ENCODE results near the gene C6orf89.

C6orf89 gene

DNA sequence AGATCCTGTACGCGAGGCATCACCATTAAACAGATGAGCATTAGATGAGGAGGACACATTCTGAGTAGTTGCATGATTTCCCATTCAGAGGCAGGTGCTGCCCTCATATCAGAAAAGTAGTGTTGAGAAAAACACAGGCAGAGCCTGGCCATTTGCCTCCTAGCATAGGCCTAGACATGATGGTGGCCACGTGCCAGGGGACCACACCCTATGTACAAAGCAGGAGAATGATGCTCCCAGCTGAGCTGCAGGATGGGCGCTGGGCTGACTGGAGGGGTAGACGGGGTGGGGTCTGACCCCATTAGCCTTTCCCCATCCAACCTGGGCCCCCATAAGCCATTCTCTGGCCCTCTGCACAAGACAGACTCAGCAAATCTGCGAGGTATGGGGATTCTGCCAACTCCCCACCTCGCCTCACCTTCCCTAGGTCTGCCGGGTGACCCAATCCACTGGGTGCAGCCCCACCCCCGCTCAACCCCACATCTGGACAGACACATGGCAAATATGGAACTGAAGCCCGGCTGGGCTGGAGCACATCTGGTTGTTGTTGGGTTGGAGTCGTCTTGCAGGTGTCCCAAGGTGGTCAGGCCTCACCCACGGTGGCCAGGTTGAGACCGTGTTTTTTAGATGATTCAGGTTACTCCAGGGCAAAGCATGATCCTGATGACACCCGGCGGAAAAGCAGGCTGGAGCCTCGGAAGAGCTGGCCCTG is 82.7 kb downstream of the C6orf89 start:
- no peak for DNase-seq (ENCODE audit: low read depth in 2 of 2)

DNA sequence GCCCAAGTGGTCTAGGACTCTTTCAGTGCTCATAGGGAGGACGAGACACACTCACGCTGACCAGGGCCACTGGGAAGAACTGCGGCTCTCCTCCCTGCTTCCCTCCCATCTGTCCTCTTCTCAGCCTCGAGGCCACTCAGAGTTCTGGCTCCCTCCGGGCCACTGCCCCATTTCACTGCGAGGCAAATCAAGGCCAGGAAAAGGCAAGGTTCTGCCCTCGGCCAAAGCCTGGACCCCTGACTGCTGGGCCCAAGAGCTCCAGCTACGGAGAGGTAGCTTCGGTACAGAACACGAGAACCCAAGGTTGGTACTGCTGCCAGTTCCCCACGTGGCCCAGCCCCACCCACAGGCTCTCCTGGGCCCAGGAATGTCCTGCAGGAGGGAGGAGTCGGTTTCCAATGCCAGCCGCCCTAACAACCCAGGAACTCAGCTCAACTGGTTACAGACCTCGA is 83.5 kb downstream of the C6orf89 start:
- no peak for DNase-seq (ENCODE audit: low read depth in 2 of 2)

DNA sequence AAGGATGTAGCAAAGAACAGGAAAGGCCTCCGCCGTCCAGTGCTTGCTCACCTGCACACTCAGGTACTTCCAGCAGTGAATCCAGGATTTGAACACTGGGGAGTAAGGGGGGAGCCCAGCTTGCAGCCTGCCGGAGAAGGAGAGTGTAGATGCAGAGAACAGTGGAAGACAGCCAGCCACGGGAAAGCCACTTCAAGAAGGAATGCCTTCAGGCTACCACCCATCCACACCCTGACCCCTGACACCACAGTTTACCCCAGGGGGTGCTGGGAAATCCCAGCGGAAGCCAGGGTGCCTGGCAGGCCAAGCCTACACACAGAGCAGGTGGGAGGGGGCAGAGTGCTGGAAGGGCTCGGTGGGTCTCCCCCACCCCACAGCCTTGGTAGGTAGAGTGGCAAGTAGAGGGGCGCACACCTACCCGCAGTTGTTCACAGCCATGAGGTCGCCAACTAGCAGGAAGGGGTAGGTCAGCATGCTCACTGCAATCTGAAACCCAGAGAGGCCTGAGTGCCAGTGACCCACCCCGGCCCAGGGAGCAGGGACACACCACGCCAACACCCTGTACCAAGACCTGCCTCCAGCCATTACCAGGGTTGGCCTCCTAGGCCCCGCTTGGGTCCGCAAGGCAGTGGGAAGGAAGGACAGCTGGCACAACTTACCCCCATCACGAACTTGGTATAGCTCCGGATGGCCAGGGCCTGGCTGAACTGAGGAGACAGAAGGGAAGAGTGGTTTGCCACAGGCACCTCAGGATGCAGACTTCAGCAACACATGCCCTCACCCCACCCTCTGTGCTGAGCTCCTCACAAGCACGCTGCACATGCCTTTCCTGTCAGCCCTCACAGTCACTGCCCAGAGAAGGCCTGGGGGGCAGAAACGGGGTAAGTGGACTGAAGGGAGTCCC is 84.5 kb downstream of the C6orf89 start:
- no peak for DNase-seq (ENCODE audit: low read depth in 2 of 2)

DNA sequence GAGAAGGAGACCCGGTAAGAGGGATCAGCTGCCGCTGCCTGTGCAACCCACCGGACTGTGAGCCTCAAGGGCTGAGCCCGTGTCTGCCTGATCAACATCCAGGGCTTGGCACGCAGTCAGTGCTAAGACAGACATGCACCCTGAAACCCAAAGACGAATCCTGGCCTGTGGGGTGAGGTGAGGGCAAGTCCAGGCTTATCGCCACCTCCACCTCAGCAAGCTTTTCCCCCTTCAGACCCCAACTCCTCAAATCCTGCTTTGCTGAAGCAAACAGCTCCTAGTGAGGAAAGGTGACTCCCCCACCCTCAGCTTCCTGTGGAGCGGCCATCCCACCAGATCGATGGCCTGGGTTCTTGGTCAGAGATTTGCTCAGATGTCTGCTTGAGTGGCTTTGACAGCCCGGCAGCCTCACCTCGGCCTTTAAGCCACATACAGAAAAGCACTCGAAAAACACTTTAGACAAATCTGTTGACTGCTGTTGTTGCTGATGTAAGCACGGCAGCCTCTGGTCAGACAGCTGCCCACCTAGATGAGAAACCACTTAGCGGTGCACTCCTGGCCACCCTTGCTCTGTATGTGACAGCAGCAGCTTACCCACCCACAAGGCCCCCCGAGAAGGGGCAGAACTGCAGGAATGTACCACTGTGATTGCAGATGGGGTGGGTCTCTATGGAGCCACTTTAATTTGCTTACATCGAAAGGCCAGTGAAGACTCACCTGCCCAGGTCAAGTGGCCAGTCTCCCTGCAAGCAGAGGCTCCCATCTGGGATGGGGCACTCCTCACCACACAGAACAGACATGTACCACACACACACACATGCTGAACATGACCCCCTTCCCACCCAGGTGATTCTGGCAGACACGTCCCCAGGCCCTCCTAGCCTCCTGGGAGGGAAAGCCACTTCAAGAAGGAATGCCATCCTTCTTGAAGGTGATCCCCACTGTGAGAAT is 85.4 kb downstream of the C6orf89 start:
- DNase-seq (ENCODE audit: low read depth in 2 of 2): no peak

DNA sequence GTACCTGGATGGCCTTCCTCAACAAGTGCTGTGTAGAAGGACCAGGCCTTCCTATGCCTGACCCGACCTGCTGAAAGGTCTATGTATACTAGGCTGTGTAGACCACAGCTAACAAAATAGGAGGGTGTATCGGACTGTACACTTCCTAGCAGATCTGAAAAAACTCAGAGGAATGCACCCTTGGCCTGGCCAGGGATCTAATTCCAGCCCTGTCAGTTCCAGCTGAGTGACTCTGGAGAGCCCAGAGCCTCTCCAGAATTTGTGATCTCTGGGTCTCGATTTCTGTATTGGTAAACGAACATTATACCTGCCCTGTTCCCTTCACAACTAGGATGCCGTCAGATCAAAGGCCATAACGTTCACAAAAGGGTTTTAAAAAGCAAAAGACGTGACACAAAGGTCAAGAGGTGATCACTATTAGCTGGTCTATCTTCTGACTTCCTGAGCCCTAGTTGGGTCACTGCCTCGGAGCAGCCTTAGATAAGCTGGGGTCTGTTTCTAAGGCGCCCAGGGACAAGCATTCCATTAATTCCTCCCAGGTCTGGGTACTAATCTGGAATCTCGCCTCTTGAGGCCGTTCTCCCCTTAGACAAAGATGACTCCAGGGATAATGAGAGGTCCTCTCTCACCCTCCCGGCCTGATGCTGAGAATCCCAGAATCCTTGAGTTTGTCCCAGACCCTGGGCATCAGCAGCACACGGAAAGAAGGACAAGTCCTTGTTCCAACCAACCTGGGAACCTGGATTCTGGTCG is 86.3 kb downstream of the C6orf89 start:
- no peak for DNase-seq (ENCODE audit: low read depth in 2 of 2)

DNA sequence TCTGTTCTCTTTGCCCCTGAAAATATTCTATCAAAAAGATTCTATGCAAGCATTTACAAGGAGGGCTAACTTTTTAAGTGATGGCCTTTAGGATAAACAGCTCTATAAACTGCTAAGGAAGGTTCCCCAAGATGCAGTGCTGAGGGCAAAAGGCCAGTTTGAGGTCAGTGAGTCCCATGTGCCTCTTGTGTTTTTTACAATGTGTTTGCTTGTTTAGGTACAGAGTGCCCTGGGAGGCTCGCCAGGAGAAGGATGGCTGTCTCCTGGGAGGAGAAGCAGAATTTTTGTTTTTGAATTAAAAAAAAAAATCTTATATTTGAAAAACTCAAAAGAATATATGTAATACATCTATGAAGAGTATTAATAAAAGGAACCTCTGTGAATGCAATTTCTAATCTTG is 87.4 kb downstream of the C6orf89 start:
- DNase-seq (ENCODE audit: low read depth in 2 of 2): no peak

DNA sequence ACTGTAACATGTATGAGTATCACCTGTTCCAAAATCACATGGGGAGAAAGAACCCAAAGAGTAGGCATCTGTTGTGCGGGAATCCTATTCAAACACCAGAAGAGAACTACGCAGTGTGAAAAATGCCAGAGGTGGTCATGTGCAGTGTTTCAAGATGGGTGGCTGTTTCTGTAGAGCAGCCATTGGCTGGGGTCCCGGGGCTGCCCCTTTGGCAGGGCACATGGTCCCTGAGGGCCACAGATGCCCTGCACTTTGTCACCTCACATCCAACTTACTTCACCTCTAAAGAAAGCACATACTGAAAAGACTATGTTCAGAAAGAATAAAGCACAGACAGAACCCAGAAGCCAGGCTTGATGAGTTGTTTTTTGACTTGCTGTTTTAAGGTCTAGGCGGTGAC is 87.9 kb downstream of the C6orf89 start:
- DNase-seq (ENCODE audit: low read depth in 2 of 2): no peak

DNA sequence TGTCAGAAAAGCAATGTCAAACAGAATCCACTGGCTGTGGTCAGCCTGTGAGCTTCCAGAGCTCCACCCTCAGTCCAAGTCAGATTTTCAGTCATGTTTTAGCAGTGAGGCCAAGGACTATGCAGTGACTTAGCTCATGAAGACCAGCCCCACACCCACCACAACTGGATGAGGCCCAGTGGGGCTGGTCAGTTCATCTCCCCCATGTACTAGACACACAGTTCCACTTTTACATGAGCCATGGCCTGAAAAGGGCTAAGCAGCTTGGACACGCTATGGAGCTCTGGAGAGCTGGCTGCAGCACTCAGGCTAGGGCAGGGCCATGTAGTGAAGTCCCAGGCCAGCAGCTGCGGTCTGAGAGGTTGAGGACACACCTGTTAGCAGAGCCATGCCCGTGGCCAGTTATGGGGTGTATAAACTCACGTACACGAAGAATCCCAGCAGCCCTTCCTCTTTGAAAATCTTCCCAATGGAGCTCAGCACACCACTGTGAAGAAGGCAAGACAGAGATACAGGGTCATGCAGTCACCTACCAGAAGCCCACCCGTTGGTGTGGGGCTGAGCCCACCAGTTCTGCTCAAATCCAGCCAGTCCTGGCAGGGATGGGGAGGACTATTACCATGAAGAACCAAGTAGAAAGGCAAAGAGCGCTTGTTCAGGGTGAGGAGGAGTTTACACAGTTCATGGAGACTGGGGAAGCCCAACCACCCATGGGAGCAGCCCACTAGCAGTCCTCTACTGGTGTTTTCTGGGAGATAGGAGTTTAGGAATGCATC is 89.7 kb downstream of the C6orf89 start:
- DNase-seq (ENCODE audit: low read depth in 2 of 2): no peak

DNA sequence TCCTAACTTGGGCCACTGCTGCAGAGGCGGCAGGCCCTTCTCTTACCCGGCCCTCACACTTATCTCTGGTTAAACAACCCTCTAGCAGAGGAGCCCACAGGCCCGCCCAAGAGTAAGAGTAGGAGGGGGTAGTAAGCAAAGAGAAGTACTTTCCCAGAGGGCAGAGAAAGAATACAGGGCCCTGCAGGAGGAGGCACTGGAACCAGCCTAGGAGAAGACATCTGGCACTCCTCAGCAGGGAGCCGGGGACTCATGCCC is 90.2 kb downstream of the C6orf89 start:
- no peak for DNase-seq (ENCODE audit: low read depth in 2 of 2)

DNA sequence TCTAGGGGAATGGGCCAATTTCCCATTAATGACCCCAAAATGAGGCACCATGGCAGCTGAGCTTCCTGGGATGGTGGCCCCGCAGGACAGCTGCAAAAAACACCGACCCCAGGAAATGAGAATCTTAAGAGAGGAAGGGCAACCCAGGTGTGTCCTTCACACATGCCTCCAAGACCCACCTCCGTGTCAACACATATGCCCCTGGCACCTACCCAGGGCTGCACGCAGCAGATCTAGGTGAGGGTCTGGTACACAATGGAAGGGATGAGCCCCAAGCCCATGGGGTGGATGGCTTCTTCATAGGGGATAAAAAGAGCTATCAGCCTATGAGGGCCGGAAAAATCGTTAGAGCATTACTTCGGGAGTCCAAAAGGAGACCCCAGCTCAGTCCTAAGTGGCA is 90.8 kb downstream of the C6orf89 start:
- DNase-seq (ENCODE audit: low read depth in 2 of 2): no peak

DNA sequence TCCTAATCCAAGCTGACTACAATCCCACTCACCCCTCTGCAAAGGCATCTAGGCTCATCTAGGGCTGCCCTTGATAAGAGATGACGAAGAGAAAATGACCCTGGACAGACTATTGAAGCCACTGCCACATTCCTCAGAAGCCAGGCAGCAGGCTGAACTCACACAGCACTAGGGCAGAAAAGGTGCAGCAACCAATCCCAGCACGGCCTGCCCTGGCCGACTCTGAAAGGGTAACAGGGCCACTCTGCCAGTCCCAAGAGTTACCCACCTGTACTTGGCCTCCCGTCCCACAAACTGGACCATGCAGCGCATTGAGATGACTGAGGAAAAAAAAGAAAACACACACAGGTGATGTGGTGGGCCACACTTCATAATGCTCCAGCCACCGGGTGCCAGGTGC is 91.2 kb downstream of the C6orf89 start:
- no peak for DNase-seq (ENCODE audit: low read depth in 2 of 2)

DNA sequence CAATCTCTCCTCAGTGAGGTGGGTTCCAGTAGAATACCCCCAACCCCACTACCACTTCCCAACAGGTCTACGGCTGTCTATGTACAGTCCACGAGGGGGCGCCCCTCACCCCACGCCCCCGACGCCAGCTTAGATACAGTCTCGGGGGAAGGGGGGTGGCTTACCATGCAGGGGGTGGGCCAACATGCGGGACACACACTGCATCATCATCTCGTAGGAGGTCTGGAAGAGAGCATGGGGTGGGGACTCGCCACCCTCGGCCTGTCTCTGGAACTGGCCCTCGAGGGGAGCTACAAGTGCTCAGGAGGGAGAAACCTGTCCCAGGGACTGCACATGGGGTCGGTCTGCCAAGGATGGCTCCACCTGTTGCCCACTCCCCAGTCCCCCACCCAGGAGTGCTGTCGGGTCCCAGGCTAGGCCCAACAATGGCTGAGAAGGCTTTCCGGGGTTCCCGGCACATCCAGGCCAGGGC is 91.8 kb downstream of the C6orf89 start:
- DNase-seq (ENCODE audit: low read depth in 2 of 2): no peak
